HEK293 (cell line): ENCODE data around the gene ICAM3.

Experiments
- CTCF ChIA-PET: fragments of 350-600 bp; formaldehyde crosslinking; extraction: SDS; loops from one replicate; lab custom pipeline; 2021; ENCODE audit warnings: antibody characterized with exemption; lab: Yijun Ruan, JAX
- POLR2A ChIA-PET: fragments of 300-600 bp; formaldehyde crosslinking; extraction: SDS; loops from one replicate; lab custom pipeline; 2020; ENCODE audit warnings: antibody characterized with exemption, inconsistent platforms; lab: Yijun Ruan, JAX
- H3K27ac ChIP-seq: fragments of 200-500 bp; sonication (Bioruptor generic); 2 replicates; pipeline ENCODE4 v1.5.1; 2014; ENCODE audit warnings: low read depth, low read length, control low read depth, inconsistent platforms; ENCODE audit errors: extremely low read depth
- H3K36me3 ChIP-seq, 2 experiments: fragments of 200-500 bp in 1 of 2; sonication (Bioruptor generic) in 1 of 2; 1 replicate in 1 of 2; 2 replicates in 1 of 2; pipeline ENCODE4 v1.5.1; 2014 to 2017; ENCODE audit warnings: inconsistent platforms in 2 of 2, low read length in 2 of 2; ENCODE audit not compliant: control insufficient read depth in 2 of 2, insufficient read depth in 1 of 2
- H3K4me1 ChIP-seq: fragments of 200-500 bp; sonication (Bioruptor generic); 2 replicates; pipeline ENCODE4 v1.5.1; 2014; ENCODE audit warnings: mild to moderate bottlenecking, low read length, inconsistent platforms; ENCODE audit not compliant: control insufficient read depth, insufficient read depth
- H3K4me3 ChIP-seq: 2 replicates; pipeline ENCODE4 v1.5.1; 2011; ENCODE audit warnings: low read depth, mild to moderate bottlenecking, control low read depth, low read length, moderate library complexity
- H3K9me3 ChIP-seq: fragments of 200-500 bp; sonication (Bioruptor generic); 2 replicates; pipeline ENCODE4 v1.5.1; 2014; ENCODE audit warnings: low read depth, low read length, inconsistent platforms; ENCODE audit not compliant: control insufficient read depth, insufficient read depth
- KLF10 ChIP-seq: fragments of 450-650 bp; IDR thresholded peaks from 2 replicates; pipeline ENCODE4 v1.5.1; 2018; ENCODE audit warnings: missing biosample characterization, mild to moderate bottlenecking, missing genetic modification characterization
- SALL2 ChIP-seq: fragments of 450-650 bp; formaldehyde crosslinking; IDR thresholded peaks from 2 replicates; pipeline ENCODE4 v1.5.0; 2017; ENCODE audit warnings: missing biosample characterization, mild to moderate bottlenecking, missing genetic modification characterization, borderline replicate concordance
- SP3 ChIP-seq: fragments of 450-650 bp; formaldehyde crosslinking; IDR thresholded peaks from 2 replicates; pipeline ENCODE4 v1.5.1; 2016; ENCODE audit warnings: missing biosample characterization, missing genetic modification characterization
- ZFP37 ChIP-seq: fragments of 450-650 bp; formaldehyde crosslinking; IDR thresholded peaks from 2 replicates; pipeline ENCODE4 v1.5.1; 2016; ENCODE audit warnings: missing biosample characterization, missing genetic modification characterization
- ZNF223 ChIP-seq: fragments of 450-650 bp; formaldehyde crosslinking; IDR thresholded peaks from 2 replicates; pipeline ENCODE4 v1.5.1; 2016; ENCODE audit warnings: missing biosample characterization, missing genetic modification characterization
- ZNF350 ChIP-seq: fragments of 450-650 bp; formaldehyde crosslinking; IDR thresholded peaks from 2 replicates; pipeline ENCODE4 v1.5.0; 2017; ENCODE audit warnings: missing biosample characterization, mild to moderate bottlenecking, missing genetic modification characterization
- ZNF423 ChIP-seq: fragments of 450-650 bp; formaldehyde crosslinking; IDR thresholded peaks from 2 replicates; pipeline ENCODE4 v1.5.1; 2016; ENCODE audit warnings: missing biosample characterization, missing genetic modification characterization
- ZNF629 ChIP-seq: fragments of 450-650 bp; formaldehyde crosslinking; IDR thresholded peaks from 2 replicates; pipeline ENCODE4 v1.5.1; 2017; ENCODE audit warnings: missing biosample characterization, missing genetic modification characterization
- ZNF670 ChIP-seq: fragments of 450-650 bp; formaldehyde crosslinking; IDR thresholded peaks from 2 replicates; pipeline ENCODE4 v1.5.1; 2016; ENCODE audit warnings: missing biosample characterization, missing genetic modification characterization, low read depth
- TF ChIP-seq, protein P1 (sequence below): fragments of 450-650 bp; formaldehyde crosslinking; conservative IDR thresholded peaks from 2 replicates; pipeline ENCODE4 v1.5.1; 2016; ENCODE audit warnings: low read depth, missing biosample characterization, missing genetic modification characterization
- TF ChIP-seq, protein P2 (sequence below): fragments of 450-650 bp; formaldehyde crosslinking; IDR thresholded peaks from 2 replicates; pipeline ENCODE4 v1.5.1; 2016; ENCODE audit warnings: missing biosample characterization, missing genetic modification characterization, borderline replicate concordance
- TF ChIP-seq, protein P3 (sequence below): fragments of 450-650 bp; formaldehyde crosslinking; IDR thresholded peaks from 2 replicates; pipeline ENCODE4 v1.5.0; 2017; ENCODE audit warnings: missing biosample characterization, missing genetic modification characterization, borderline replicate concordance
- TF ChIP-seq, protein P4 (sequence below): fragments of 450-650 bp; formaldehyde crosslinking; IDR thresholded peaks from 2 replicates; pipeline ENCODE4 v1.5.1; 2016; ENCODE audit warnings: missing biosample characterization, missing genetic modification characterization
- TF ChIP-seq, protein P5 (sequence below): fragments of 450-650 bp; IDR thresholded peaks from 2 replicates; pipeline ENCODE4 v1.5.1; 2018; ENCODE audit warnings: missing biosample characterization, mild to moderate bottlenecking, missing genetic modification characterization

The ICAM3 gene

DNA sequence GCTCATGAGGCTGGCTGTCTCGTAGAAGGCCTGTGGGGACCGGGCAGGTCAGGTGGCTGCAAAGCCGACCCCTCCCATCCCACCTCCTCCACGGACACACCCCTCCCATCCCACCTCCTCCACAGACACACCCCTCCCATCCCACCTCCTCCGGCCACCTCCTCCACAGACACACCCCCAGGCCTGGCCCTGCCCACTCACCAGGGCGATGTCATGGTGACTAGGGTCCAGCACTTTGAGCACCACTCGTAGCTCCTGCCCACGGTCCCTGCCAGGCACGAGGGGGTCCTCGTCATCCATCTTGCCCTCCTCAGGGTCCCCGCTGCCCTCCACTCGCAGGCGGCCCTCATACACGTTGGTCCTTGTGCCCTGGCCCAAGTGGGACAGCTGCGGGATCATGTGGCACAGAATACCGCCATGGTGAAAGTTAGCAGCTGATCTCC is 22.2 kb upstream of the ICAM3 start (continued):
- TF ChIP-seq, protein P1, sequence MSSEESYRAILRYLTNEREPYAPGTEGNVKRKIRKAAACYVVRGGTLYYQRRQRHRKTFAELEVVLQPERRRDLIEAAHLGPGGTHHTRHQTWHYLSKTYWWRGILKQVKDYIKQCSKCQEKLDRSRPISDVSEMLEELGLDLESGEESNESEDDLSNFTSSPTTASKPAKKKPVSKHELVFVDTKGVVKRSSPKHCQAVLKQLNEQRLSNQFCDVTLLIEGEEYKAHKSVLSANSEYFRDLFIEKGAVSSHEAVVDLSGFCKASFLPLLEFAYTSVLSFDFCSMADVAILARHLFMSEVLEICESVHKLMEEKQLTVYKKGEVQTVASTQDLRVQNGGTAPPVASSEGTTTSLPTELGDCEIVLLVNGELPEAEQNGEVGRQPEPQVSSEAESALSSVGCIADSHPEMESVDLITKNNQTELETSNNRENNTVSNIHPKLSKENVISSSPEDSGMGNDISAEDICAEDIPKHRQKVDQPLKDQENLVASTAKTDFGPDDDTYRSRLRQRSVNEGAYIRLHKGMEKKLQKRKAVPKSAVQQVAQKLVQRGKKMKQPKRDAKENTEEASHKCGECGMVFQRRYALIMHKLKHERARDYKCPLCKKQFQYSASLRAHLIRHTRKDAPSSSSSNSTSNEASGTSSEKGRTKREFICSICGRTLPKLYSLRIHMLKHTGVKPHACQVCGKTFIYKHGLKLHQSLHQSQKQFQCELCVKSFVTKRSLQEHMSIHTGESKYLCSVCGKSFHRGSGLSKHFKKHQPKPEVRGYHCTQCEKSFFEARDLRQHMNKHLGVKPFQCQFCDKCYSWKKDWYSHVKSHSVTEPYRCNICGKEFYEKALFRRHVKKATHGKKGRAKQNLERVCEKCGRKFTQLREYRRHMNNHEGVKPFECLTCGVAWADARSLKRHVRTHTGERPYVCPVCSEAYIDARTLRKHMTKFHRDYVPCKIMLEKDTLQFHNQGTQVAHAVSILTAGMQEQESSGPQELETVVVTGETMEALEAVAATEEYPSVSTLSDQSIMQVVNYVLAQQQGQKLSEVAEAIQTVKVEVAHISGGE (tag by site-specific recombination) = no peak

DNA sequence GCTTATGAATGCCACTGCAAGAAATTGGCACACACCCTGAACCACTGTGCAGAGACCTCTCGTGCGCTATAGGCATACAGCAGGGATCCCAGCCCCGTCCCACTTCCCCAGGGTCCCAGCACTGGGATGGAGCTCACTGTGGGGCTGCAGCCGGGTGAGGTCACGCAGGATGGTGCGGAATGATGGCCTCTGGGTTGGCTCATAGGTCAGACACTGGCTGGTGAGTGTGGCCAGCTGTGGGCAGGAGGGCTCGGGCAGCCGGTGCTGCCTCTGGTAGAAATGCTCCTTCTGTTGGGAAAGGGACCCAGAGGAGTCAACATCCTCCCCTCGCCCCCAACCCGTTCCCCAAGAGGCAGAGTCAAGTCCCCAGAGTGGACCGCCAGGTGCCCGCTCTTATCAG is 17.0 kb upstream of the ICAM3 start:
- no peak overlapping the region for H3K4me3 ChIP-seq
- ChIA-PET CTCF (interaction anchor here (0.6 kb wide), 1 partner anchor 284 kb away, joined by 3 read pairs; no protein-coding TSS in a partner anchor), POLR2A (no interaction called here)
- H3K27ac ChIP-seq = no peak overlapping the region
- H3K9me3 ChIP-seq = no peaks in the 10 kb centered on the region
- H3K36me3 ChIP-seq = peaks cover 16 to 69% of the 10 kb centered on the region in 2 experiments; a peak in 2 of 3 replicates
- H3K4me1 ChIP-seq = no peaks in the 10 kb centered on the region
- TF ChIP-seq, protein P2, sequence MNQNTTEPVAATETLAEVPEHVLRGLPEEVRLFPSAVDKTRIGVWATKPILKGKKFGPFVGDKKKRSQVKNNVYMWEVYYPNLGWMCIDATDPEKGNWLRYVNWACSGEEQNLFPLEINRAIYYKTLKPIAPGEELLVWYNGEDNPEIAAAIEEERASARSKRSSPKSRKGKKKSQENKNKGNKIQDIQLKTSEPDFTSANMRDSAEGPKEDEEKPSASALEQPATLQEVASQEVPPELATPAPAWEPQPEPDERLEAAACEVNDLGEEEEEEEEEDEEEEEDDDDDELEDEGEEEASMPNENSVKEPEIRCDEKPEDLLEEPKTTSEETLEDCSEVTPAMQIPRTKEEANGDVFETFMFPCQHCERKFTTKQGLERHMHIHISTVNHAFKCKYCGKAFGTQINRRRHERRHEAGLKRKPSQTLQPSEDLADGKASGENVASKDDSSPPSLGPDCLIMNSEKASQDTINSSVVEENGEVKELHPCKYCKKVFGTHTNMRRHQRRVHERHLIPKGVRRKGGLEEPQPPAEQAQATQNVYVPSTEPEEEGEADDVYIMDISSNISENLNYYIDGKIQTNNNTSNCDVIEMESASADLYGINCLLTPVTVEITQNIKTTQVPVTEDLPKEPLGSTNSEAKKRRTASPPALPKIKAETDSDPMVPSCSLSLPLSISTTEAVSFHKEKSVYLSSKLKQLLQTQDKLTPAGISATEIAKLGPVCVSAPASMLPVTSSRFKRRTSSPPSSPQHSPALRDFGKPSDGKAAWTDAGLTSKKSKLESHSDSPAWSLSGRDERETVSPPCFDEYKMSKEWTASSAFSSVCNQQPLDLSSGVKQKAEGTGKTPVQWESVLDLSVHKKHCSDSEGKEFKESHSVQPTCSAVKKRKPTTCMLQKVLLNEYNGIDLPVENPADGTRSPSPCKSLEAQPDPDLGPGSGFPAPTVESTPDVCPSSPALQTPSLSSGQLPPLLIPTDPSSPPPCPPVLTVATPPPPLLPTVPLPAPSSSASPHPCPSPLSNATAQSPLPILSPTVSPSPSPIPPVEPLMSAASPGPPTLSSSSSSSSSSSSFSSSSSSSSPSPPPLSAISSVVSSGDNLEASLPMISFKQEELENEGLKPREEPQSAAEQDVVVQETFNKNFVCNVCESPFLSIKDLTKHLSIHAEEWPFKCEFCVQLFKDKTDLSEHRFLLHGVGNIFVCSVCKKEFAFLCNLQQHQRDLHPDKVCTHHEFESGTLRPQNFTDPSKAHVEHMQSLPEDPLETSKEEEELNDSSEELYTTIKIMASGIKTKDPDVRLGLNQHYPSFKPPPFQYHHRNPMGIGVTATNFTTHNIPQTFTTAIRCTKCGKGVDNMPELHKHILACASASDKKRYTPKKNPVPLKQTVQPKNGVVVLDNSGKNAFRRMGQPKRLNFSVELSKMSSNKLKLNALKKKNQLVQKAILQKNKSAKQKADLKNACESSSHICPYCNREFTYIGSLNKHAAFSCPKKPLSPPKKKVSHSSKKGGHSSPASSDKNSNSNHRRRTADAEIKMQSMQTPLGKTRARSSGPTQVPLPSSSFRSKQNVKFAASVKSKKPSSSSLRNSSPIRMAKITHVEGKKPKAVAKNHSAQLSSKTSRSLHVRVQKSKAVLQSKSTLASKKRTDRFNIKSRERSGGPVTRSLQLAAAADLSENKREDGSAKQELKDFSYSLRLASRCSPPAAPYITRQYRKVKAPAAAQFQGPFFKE (tag by site-specific recombination) = no peak
- no peak for TF ChIP-seq ZNF629 (tag by site-specific recombination)
- TF ChIP-seq, protein P1 (tag by site-specific recombination) = no peak
- no peak for TF ChIP-seq ZNF350
- TF ChIP-seq ZNF223 = no peak
- TF ChIP-seq SP3 (tag by site-specific recombination) = no peak
- no peak for TF ChIP-seq ZNF423 (tag by site-specific recombination)
- TF ChIP-seq ZFP37 (tag by site-specific recombination) = no peak
- TF ChIP-seq ZNF670 = no peak
- no peak for TF ChIP-seq KLF10
- TF ChIP-seq, protein P3, sequence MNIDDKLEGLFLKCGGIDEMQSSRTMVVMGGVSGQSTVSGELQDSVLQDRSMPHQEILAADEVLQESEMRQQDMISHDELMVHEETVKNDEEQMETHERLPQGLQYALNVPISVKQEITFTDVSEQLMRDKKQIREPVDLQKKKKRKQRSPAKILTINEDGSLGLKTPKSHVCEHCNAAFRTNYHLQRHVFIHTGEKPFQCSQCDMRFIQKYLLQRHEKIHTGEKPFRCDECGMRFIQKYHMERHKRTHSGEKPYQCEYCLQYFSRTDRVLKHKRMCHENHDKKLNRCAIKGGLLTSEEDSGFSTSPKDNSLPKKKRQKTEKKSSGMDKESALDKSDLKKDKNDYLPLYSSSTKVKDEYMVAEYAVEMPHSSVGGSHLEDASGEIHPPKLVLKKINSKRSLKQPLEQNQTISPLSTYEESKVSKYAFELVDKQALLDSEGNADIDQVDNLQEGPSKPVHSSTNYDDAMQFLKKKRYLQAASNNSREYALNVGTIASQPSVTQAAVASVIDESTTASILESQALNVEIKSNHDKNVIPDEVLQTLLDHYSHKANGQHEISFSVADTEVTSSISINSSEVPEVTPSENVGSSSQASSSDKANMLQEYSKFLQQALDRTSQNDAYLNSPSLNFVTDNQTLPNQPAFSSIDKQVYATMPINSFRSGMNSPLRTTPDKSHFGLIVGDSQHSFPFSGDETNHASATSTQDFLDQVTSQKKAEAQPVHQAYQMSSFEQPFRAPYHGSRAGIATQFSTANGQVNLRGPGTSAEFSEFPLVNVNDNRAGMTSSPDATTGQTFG (tag by site-specific recombination) = no peak
- TF ChIP-seq, protein P4, sequence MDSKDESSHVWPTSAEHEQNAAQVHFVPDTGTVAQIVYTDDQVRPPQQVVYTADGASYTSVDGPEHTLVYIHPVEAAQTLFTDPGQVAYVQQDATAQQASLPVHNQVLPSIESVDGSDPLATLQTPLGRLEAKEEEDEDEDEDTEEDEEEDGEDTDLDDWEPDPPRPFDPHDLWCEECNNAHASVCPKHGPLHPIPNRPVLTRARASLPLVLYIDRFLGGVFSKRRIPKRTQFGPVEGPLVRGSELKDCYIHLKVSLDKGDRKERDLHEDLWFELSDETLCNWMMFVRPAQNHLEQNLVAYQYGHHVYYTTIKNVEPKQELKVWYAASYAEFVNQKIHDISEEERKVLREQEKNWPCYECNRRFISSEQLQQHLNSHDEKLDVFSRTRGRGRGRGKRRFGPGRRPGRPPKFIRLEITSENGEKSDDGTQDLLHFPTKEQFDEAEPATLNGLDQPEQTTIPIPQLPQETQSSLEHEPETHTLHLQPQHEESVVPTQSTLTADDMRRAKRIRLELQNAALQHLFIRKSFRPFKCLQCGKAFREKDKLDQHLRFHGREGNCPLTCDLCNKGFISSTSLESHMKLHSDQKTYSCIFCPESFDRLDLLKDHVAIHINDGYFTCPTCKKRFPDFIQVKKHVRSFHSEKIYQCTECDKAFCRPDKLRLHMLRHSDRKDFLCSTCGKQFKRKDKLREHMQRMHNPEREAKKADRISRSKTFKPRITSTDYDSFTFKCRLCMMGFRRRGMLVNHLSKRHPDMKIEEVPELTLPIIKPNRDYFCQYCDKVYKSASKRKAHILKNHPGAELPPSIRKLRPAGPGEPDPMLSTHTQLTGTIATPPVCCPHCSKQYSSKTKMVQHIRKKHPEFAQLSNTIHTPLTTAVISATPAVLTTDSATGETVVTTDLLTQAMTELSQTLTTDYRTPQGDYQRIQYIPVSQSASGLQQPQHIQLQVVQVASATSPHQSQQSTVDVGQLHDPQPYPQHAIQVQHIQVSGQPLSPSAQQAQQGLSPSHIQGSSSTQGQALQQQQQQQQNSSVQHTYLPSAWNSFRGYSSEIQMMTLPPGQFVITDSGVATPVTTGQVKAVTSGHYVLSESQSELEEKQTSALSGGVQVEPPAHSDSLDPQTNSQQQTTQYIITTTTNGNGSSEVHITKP (tag by site-specific recombination) = no peak
- TF ChIP-seq, protein P5, sequence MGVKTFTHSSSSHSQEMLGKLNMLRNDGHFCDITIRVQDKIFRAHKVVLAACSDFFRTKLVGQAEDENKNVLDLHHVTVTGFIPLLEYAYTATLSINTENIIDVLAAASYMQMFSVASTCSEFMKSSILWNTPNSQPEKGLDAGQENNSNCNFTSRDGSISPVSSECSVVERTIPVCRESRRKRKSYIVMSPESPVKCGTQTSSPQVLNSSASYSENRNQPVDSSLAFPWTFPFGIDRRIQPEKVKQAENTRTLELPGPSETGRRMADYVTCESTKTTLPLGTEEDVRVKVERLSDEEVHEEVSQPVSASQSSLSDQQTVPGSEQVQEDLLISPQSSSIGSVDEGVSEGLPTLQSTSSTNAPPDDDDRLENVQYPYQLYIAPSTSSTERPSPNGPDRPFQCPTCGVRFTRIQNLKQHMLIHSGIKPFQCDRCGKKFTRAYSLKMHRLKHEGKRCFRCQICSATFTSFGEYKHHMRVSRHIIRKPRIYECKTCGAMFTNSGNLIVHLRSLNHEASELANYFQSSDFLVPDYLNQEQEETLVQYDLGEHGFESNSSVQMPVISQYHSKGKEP (tag by site-specific recombination) = no peak
- TF ChIP-seq SALL2 (tag by site-specific recombination) = no peak
